GM23248 (cell line): ENCODE data around the gene ZPBP.

Source experiments
- EZH2 ChIP-seq: fragments of 200-600 bp; sonication (generic); IDR thresholded peaks from 2 replicates; pipeline ENCODE4 v1.6.1; 2018; ENCODE audit warnings: antibody characterized with exemption, mild to moderate bottlenecking; ENCODE audit not compliant: insufficient read depth, poor library complexity, severe bottlenecking
- EZH2phosphoT487 ChIP-seq: fragments of 200-600 bp; sonication (generic); IDR thresholded peaks from 2 replicates; pipeline ENCODE4 v1.6.1; 2018; ENCODE audit warnings: antibody characterized with exemption, moderate library complexity, mild to moderate bottlenecking, low read depth; ENCODE audit not compliant: insufficient read depth

GRCh38 chr7:50141131-50141530, 48.1 kb upstream of the ZPBP start:
- no peak for TF ChIP-seq EZH2
- TF ChIP-seq EZH2phosphoT487, result no peak
